Measurements from ENCODE around the gene ZNF276.

DNA sequence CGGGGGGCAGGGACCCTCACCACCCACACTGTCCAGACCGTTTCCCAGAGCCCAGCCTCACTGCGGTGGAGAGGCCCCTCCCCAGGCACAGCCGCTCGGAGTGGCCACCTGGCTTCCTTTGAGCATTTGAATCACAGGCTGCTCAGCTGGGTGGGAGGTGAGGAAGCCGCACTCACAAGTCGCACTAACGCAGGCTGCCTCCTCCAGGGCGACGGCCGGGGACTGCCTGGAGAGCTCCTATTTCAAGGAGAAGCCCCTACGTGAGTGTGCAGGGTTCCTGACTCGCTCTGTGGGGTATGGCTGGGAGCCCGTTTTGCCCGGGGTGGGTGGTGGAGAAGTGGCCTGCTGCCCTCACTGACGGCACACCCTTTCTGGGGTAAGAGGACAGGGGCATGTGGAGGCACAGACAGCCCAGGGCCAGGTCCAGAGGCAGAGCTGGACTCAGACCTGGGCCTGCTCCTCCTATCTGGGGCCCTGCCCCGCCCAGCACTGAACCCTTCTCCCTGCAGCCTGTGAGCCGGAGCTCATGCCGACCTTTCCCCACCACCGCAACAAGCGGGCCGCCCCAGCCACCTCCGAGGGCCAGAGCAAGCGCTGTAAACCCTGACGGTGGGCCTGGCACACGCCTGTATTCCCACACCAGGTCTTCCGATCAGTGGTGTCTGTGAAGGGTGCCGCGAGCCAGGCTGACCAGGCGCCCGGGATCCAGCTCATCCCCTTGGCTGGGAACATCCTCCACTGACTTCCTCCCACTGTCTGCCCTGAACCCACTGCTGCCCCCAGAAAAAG, 26.1 kb upstream of the ZNF276 start:
- TF ChIP-seq POLR2A (IDR thresholded peaks at IDR 0.05), result no peak
- TF ChIP-seq, protein P1, sequence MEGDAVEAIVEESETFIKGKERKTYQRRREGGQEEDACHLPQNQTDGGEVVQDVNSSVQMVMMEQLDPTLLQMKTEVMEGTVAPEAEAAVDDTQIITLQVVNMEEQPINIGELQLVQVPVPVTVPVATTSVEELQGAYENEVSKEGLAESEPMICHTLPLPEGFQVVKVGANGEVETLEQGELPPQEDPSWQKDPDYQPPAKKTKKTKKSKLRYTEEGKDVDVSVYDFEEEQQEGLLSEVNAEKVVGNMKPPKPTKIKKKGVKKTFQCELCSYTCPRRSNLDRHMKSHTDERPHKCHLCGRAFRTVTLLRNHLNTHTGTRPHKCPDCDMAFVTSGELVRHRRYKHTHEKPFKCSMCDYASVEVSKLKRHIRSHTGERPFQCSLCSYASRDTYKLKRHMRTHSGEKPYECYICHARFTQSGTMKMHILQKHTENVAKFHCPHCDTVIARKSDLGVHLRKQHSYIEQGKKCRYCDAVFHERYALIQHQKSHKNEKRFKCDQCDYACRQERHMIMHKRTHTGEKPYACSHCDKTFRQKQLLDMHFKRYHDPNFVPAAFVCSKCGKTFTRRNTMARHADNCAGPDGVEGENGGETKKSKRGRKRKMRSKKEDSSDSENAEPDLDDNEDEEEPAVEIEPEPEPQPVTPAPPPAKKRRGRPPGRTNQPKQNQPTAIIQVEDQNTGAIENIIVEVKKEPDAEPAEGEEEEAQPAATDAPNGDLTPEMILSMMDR (IDR thresholded peaks at IDR 0.05), result no peak
